Kidney capillary endothelial cell (primary cell): ENCODE measurements around the gene C11orf71.

Experiments used
- DNase-seq: peaks from one replicate; pipeline ENCODE4 v3.0.0-alpha.2; 2018; ENCODE audit warnings: low spot score

The C11orf71 gene

DNA sequence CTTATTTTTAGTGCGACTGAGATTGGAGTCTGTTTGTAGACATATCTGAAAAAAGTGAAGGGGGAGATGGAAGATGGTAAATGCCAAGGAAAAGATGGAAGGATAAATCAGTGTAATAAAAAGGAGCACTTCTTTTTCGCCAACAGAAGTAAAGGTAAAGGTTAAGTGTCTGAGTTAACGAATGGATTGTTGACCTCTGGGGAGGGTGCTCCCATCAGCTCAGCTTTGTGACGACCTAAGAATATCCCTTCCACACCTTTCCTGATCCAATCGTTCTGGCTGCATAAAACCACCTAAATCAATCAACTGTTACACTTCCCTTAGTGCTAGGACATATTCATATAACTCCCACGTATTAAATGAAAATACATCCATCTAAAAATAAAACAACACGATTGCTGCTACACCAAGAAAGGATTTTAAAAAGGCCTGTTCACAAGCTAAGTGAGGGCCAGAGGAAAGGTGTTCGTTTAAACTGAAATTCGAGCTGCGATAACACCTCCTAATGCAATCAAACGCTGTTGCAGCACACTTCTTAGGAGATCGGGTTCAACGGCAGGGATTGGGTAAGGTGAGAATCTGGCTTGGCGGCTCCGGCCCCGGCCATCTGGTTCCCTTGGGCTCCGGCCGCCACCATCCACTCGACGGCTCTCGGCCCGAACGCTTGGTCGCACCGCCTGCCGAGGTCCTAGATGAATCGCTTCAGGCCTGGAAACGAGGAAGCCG, 658 bp downstream of the C11orf71 start:
- peak; percentile 34 for DNase-seq

DNA sequence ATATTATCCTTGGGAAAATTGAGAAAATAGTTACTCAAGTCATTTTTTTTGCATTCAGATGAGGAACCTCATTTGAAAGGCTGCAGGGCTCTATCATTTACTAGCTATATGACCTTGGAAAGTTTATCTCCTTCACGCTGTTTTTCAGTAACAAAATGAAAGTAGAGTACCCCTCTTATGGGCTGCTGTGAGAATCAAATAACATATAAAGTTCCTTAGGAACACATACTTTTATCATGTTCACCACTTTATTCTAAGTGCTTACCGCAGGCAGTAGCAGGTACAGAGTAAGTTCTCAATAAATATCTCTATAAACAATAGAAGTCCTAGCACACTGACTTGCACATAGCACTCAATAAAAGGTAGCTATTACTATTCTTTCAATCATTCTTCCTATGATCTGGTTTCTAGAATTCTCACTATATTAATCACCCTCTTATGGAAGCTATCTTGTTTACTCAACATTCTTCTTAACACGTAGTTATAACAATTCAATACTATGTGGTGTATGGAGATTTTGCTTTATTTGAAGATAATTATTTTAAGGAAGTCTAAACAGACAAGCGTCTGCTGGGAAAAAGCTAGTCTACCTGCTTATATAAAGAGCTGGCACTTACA, 1.9 kb downstream of the C11orf71 start:
- DNase-seq = no peak

DNA sequence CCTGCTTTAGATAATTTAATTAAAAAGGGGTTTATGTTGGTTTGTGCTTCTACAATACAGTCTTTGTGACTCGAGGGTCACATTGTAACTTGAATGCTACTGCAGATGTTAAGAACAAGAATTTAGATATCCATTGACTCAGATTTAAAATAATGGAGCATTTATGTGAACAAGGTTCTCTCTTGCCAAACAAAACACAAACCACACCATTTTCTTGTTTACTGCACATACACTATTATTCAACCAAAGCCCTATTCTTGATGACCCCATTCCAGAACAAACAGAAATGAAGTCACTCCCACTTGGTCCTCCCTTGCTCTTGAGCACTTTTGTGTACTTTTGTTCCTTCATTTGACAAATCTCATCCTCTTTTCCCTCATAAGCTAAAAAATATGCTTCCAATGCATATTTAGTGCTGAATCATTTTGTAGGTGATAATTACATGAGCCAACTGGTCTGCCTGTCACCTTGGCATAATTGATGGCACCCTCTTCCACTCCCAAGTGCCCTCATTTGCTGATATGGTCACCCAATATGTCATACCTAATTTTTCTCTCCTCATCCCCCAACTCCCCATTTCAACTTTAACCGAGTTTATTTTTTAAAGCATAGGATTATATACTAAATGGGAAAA, 2.8 kb downstream of the C11orf71 start:
- no peak for DNase-seq

DNA sequence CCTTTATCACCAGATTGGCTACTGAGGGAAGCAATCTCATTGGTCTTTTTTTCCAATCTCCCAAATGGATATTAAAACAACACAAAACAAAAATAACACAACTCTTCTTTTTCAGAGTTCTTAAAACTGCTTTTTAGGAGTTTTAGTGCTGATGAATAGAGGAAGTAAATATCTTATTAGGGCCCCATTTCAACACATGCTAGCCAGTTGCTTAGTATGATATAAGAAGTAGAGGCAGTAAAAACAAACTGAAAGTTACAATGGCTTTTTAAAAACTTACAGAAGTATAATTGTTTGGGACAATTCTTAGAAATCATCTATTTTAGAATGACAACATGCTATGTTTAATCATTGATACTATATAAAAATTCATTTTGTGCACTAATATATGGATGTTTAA, 3.4 kb downstream of the C11orf71 start:
- DNase-seq = no peak

DNA sequence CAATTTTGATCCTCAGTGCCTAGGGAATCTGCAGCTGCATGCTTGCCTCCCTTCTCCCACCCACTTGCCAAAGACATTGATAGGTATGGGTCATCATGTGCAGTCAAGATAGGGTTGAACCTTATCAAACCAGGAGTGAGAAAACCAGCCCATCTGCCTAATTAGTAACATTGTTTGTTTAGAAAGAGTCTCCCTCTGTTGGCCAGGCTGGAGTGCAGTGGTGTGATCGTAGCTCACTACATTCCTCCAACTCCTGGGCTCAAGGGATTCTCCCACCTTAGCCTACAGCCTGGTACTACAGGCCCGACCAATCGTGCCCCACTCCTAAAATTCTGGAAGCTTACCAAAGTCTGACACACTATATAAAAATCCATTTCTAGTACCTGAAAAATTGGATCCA, 4.6 kb downstream of the C11orf71 start:
- no peak for DNase-seq

DNA sequence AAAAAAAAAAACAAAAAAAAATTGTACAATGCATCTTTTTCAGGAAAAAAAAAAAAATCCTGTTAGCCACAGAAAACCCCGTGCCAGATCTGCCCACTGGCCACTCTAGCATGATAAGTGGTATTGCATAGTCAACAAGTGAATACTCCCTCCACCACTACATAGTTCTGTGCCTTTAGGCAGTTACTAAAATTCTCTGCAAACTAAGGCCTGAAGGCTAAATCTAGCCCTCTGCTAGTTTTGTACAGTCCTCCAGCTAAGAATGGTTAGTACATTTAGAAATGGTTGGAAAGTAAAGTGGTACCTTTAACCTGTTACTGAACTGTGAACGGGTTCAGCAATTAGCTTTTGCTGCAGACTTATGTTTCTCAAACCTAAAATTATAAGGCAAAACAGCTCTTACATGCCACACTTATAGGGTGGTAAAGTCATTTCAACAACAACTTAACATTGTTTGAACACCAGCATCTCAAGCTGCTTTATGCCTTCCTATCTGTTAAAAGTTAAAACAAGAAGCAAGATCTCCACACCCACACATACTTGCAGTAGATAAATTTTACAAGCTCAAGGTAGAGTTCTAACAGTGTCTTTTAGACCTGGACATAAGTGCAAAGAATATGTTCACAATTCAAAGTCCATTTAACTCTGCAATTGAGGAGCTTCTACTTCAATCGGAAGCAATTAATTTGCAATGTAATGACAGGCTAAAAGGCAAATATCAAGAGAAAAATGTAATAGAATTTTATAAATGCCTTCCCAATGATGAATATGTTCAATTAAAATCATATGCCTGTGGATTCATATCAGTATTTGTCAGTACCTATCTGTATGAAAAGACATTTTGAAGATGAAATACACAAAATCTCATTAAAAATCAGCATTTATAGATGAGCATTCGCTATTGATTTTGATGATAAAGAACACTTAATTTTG, 7.3 kb downstream of the C11orf71 start:
- no peak for DNase-seq

DNA sequence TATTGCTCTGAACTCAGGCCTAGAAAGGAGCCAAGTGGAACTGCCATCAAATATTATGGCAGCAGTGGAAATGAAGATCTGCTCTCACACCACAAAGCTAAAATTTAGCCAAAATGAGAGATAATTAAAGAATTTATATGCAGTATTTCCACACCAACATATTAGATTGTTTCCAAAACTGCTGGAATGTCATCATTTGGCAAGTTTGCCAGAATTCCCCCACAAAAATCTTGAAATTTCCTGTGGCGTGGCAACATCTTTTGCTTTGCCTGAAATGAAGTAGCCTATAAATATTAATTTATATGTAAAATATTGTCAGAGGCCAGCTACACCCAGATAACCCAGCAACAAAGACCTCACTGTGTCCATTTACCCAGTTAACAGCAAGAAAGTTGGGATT, 13.8 kb downstream of the C11orf71 start:
- no peak for DNase-seq

DNA sequence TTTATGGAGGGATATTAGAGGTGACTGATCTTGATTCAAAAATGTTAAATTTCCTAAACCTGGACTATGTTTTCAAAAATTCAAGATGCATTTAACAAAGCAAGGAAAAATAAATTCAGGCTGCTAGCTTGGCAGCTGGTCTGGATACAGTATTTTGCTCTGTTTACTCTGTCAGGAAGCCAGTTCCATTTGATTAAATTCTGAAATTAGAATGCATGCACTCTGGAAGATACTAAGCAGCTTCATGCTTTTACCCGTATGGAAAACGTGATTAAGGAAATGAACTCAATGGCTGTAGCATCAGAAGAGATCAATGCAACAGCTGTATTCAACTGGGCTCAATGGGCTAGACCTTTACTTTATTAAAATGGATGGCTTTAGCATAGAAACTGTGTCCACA, 14.2 kb downstream of the C11orf71 start:
- DNase-seq = no peak

DNA sequence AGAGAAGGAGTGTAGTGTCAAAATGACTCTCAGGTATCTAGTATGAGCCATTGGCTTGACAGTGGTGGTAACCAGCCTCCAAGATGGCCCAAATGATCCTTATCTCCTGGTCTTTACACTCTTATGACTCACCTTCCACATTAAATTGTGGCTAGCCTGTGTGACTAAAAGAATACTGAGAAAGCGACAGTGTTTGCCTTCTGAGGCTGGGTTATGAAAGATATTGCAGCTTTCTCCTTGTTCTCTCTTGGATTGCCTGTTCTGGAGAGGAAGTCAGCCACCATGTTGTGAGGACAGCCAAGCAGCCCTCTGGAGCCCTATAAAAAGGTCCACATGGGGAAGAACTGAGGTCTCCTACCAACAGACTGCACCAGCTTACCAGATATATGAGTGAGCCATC, 15.8 kb downstream of the C11orf71 start:
- DNase-seq = no peak

DNA sequence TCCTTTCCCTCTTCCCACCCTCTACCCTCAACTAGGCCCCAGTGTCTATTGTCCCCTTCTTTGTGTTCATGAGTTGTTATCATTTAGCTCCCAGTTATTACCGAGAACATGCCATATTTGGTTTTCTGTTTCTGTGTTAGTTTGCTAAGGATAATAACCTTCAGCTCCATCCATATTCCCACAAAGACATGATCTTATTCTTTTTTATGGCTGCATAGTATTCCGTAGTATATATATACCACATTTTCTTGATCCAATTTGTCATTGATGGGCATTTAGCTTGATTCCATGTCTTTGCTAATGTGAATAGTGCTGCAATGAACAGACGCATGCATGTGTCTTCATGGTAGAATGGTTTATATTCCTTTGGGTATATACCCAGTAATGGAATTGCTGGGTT, 17.8 kb downstream of the C11orf71 start:
- DNase-seq = no peak

DNA sequence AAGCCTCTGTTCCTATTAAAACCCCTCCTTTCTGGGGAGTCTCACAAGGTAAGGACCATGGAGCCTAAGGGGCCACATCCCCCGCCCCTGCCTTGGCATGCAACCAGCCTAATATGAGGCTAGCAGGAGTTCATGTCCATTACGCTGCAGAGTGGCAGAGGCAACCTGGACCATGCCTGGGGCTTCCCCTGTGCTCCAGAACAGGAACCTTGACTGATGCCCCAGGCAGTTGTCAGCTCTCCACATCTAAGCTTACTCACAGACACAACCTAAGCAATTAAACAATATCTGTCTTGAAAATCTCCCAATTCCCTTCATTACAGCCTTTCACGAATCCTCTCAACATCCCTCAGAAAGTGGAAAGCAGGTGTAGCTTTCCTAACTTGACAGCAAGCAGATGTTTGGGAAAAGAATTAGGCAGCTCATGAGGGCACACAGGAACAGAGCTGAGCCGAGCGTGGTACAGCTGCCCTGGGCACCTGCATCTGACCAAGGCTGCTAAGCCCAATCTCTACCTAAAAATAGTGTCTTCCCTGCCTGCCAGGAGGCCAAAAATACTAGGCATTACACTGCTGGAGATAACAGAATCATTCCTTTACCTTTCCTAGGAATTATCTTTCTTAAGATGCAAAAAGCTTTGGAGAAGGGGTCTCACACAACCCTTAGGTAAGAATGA, 20.8 kb downstream of the C11orf71 start:
- DNase-seq = no peak

DNA sequence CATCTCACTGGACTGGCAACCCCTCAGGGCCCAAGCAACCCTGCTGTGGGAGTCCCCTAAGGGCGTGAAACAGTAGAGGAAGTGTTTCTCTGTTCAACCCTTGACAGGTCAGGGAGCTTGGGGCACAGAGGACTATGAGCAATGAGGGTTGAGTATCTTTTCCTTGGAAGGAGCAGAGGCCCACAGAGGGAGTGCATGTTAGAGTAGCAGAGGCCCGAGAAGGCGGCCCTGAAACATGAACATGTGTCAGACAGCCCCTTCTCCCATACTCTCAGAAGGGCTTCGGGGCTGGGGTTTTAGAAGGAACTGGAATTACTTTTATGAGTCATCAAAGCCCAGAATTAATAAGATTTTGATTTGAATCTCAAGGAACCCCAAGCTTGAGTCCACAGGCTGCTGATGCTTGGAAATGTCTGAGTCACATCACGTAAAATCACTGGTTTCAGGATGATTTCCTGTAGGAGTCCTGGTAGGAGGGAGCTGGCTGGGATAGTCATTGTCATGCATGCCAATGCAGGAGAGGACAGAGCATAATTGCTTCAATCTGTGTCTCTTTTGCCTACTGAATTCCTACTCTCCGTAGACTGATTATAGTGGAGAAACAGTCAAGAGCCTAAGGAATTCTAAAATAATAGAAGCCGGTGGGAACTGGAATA, 22.6 kb downstream of the C11orf71 start:
- no peak for DNase-seq

DNA sequence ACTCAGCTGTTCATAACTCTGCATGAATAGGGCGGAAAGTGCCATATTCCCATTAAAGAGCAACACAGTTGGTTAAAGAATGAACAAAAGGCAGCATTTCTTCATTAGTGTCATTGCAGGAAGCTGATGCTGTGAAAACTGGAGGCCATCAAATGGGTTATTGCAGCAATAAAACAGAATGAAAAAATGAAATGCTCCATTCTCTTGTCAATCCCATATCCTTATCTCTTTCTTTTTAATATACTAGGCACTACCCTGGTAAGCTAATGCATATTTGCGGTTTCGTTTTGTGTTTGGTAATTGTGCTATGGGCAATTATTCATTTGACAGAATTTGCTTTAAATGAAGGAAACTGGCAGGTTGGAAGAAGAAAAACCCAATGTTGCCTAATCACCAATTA, 25.3 kb downstream of the C11orf71 start:
- DNase-seq = no peak

DNA sequence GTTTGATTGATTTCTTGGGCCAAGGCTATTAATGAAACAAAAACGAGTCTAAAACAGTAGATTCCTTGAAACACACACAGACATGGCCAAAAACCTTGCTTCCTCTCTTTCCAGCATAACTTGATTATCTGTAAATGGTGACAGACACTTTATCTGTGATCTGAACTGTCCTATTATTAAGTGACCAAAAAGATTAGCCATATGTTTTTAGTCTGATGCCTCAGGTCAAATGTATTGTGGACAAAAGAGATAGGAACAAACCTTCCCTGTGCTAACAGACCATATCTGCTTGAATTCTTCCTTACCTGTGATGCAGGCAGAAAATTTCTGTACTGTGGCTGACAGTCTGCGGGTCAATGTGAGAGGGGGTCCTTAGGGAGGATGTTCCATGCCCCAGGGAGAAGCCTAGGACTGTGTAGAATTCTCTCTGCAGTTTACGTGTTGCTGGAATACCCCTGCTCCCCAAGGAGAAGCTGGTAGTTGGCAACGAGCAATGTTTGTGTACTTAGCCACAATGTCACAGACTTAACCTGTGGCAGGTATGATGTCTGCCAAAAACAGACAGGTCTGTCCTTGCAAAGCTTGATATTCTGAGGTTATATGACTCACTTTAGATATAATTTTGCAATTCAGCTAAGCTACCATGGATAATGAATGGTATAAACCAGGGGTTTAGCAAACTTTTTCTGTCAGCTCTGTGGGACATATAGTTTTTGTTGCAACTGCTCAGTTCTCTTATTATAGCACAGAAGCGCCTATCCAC, 31.2 kb downstream of the C11orf71 start:
- DNase-seq = no peak

DNA sequence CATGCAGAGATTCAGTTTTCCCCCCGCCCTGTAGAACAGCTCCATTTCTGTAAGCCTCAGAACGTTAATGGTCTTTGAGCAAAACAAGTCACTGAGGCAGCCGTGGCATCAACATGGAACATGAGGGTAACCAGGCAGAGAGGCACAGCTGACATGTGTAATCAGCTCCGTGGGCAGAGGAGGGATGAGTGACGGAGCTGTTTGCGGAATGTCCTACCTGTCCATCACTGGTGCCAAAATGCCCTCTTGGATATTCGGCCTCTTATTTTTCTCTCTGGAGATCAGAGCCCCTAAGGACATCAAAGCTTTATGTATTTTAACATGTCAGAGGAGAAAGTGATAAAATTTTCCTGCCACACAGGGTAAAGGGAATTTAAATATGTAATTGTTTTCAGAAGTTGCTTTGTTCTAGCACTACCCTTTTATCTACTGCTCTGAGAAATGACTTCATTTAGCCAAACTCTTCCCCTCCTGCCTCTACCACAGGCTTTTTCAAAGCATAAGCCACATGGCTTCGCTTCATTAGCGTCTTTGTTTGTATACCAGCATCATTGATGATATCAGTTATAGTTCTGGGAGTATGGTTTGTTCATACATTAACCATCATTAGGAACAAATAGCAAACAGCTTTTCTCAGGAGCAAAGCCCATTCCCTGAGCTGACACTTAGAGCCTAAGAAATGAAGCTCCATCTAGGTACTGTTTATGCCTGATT, 32.9 kb downstream of the C11orf71 start:
- no peak for DNase-seq

DNA sequence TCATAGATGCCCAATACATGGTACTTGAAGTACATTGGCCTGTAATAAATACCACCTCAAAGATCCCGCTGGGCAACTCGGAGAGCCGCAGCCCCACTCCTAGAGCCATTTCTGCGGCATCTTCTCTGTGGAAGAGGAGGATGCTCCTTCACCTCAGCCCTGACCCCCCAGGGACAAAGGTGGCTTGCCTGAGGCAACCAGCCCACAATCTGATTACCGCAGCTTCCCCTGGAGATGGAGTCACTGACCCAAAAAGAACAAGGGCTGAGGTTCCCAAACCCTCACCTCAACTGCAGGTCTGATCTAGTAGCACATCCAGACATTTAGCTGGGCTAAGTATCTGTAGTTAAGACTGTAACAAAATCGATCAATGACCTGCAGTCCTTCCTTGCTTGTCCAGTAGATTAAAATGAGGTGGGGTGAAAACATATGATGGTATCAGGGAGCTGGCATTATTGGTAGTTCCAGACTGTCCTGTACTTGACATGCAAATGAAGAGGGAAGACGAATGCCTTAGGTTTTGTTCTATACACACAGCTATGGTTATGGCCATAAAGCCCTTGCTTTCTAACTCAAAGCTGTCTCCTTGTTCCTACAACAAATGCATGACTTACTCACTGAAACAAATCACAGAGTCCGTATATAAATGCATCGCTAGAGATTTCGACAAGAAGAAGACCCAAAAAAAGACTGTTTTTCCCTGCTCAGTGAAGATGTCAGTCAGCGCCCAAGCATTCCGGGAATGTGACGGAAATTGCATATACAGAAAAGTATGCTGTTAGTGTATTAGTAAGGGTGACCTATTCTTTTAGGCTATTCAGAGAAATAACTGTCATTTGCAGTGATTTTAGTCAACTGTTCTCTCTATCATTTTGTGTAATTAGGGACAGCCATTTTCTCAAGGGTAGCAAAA, 33.7 kb downstream of the C11orf71 start:
- DNase-seq = no peak

DNA sequence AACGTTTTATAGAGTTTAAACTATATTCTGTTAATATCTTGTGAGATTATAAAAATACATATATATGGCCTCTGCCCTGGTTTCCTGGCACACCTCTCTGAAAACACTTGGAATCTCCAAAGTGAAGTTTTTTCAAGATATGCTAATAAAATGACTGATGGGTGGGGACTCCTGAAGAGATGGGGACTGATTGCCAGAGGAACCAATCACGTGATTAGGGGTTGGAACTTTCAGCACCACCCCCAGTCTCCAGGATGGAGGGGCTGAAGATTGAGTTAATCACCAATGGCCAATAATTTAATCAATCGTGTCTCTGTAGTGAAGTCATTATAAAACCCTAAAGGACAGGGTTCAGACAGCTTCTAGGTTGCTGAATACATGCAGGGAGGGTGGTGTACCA, 37.4 kb downstream of the C11orf71 start:
- no peak for DNase-seq

DNA sequence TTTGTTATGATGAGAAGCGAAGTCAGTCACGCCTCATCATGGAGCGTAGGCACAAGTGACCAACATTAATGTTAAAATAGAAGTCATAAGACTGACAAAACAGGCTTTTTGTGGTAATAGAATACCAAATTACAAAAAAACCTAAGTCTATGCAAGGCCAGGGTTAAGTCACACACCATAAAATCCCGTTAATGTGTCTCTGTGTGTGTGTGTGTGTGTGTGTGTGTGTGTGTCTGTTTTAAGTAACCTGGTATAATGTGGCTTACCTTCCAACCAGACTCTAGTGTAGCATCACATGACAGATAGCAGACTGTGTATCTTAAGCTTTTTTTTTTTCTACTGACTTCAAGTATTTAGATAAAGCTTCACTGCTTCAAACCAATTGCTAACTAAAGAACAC, 38.0 kb downstream of the C11orf71 start:
- no peak for DNase-seq

DNA sequence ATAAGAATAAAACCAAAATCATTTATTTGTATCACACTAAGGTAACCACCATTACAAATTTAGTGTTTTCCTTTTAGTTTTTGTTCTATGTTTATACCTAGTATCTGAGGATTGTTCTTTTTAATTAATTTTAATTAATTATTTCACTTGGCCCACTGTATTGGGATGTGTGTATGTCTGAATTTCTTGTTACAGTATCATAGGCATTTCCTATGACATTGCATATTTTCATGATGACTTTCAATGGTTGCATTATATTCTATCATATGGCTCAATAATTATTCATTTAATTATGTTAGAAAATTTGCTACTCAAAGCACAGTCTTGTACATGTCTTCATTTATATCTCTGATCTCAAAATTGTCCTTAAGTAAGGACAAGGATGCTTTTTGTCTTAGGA, 41.0 kb downstream of the C11orf71 start:
- no peak for DNase-seq
